ENCODE data around the gene IMMP2L. TPM values are rescaled to one million over a fixed set of nuclear protein-coding genes. Genes with fewer than 3 reads are reported as not detected.

IMMP2L gene
- total and polyA plus RNA-seq, 2 of the 8 experiments (the other 6 are each of a cell fraction or from before 2014, with no cell fraction given): 2.3 to 10.1 TPM

DNA sequence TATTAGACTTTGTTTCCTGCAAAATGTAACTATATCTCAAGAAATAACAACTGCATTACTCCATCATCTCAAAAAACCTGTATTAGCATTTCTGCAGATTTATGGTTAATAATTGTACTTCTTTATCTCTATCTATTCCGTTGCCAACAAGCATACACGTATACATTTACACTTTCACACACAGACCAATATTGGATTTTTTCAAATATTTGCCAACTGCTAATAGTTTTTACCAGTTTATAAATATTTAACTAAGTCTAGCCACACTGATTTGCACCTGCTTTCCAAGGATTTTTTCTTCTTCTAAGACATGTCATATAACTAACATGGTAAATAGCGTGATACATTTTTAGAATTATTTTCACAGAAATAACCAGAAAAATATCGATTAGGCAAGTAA lies 459.2 kb downstream of the IMMP2L start:
- H3K4me3 ChIP-seq (ENCODE audit: extremely low read depth in 1 of 4, insufficient read depth in 2 of 4, low read depth in 3 of 4, low read length in 4 of 4): no peak overlapping the region
- 93% methylated on average over 4 of the region's 4 CpGs; no CpG with 5 or more reads in 1 of the 2 experiments for WGBS, 2 experiments (ENCODE audit: extremely low coverage in 1 of 2, insufficient coverage in 1 of 2, insufficient read length in 1 of 2, insufficient replicate concordance in 2 of 2, low coverage in 1 of 2, low lambda C conversion rate in 2 of 2, missing lambda C conversion rate in 1 of 2)
- no peak overlapping the region for H2BK15ac ChIP-seq (ENCODE audit: low read length)
- no peak overlapping the region for H2BK12ac ChIP-seq (ENCODE audit: low read depth, low read length)
- no peak overlapping the region for H3K9ac ChIP-seq (replicated peaks in 1 of 4; ENCODE audit: extremely low read depth in 1 of 4, low read depth in 3 of 4, low read length in 3 of 4)
- H3K4ac ChIP-seq (replicated peaks; ENCODE audit: insufficient read length, low read depth, low read length): no peak overlapping the region
- no peaks in the 10 kb centered on the region for H3K79me2 ChIP-seq (ENCODE audit: control insufficient read depth in 1 of 2, insufficient read depth in 2 of 2, low read length in 2 of 2)
- no peak overlapping the region for H2AFZ ChIP-seq (ENCODE audit: low read length)
- H3K27me3 ChIP-seq (replicated peaks in 1 of 4; ENCODE audit: control insufficient read depth in 3 of 4, extremely low read depth in 1 of 4, insufficient read depth in 3 of 4, low read length in 3 of 4): no peaks in the 10 kb centered on the region
- peaks cover 0 to 12% (median 2%) of the 10 kb centered on the region in 4 experiments; a peak in 3 of 7 replicates for H3K4me1 ChIP-seq (replicated peaks in 1 of 4; ENCODE audit: control insufficient read depth in 3 of 4, insufficient read depth in 4 of 4, low read length in 3 of 4)
- H3K18ac ChIP-seq (ENCODE audit: extremely low read depth, low read length): no peak overlapping the region
- H3K23me2 ChIP-seq (ENCODE audit: low read depth, low read length): no peaks in the 10 kb centered on the region
- H3K14ac ChIP-seq (ENCODE audit: insufficient read length): no peak overlapping the region
- CTCF ChIA-PET (ENCODE audit: partially characterized antibody): no interaction called here
- no peak overlapping the region for H4K91ac ChIP-seq (replicated peaks; ENCODE audit: insufficient read length, low read length)
- H3K23ac ChIP-seq (ENCODE audit: insufficient read length): no peak overlapping the region
- H3K36me3 ChIP-seq (ENCODE audit: control insufficient read depth in 2 of 4, insufficient read depth in 4 of 4, low read length in 3 of 4): no peaks in the 10 kb centered on the region
- FAIRE-seq (no peak), DNase-seq (ENCODE audit: low read depth in 1 of 2, low spot score in 2 of 2) (no peak)
- no peak overlapping the region for H3K27ac ChIP-seq (ENCODE audit: low read depth, low read length)
- no peak overlapping the region for H3K4me2 ChIP-seq (ENCODE audit: insufficient read depth in 1 of 2, low read depth in 2 of 2, low read length in 2 of 2)
- H4K8ac ChIP-seq (ENCODE audit: extremely low read depth, insufficient read depth, low read length): no peak overlapping the region
- H3K9me3 ChIP-seq (ENCODE audit: insufficient read depth in 2 of 2, low read depth in 1 of 2, low read length in 1 of 2): no peaks in the 10 kb centered on the region
- no peaks in the 10 kb centered on the region for H3K79me1 ChIP-seq (ENCODE audit: low read depth, low read length)
- no peak overlapping the region for H2BK20ac ChIP-seq (ENCODE audit: low read length)
- no peak overlapping the region for H3K56ac ChIP-seq (replicated peaks; ENCODE audit: insufficient read length, low read depth, low read length)
- H4K5ac ChIP-seq (ENCODE audit: insufficient read length, low read depth, low read length): no peak overlapping the region
- POLR2A ChIA-PET (ENCODE audit: partially characterized antibody): no interaction called here
- H2BK5ac ChIP-seq (ENCODE audit: low read depth, low read length): no peak overlapping the region
- H2AK5ac ChIP-seq (ENCODE audit: low read depth, low read length): no peak overlapping the region
- H4K20me1 ChIP-seq (replicated peaks in 1 of 2; ENCODE audit: control insufficient read depth in 1 of 2, insufficient read depth in 2 of 2, low read length in 2 of 2): no peaks in the 10 kb centered on the region
- H2BK120ac ChIP-seq (replicated peaks; ENCODE audit: low read depth, low read length): no peak overlapping the region
- TF ChIP-seq, protein P1, sequence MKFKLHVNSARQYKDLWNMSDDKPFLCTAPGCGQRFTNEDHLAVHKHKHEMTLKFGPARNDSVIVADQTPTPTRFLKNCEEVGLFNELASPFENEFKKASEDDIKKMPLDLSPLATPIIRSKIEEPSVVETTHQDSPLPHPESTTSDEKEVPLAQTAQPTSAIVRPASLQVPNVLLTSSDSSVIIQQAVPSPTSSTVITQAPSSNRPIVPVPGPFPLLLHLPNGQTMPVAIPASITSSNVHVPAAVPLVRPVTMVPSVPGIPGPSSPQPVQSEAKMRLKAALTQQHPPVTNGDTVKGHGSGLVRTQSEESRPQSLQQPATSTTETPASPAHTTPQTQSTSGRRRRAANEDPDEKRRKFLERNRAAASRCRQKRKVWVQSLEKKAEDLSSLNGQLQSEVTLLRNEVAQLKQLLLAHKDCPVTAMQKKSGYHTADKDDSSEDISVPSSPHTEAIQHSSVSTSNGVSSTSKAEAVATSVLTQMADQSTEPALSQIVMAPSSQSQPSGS (IDR thresholded peaks at IDR 0.05; ENCODE audit: low read length): no peak
- no peak for TF ChIP-seq KDM5A (IDR thresholded peaks at IDR 0.05; ENCODE audit: low read length)
- TF ChIP-seq SUZ12 (IDR thresholded peaks at IDR 0.05; ENCODE audit: low read length): no peak
- TF ChIP-seq RAD21 (IDR thresholded peaks at IDR 0.05 in 1 of 2, conservative IDR thresholded peaks at IDR 0.05 in 1 of 2; ENCODE audit: low read depth in 2 of 2, low read length in 2 of 2): no peak
- no peak for TF ChIP-seq KDM4A (IDR thresholded peaks at IDR 0.05; ENCODE audit: low read depth, low read length, severe bottlenecking)
- no peak for TF ChIP-seq PHF8 (conservative IDR thresholded peaks at IDR 0.05; ENCODE audit: low read depth, low read length)
- TF ChIP-seq KDM1A (IDR thresholded peaks at IDR 0.05; ENCODE audit: borderline replicate concordance, low read length): no peak
- no peak for TF ChIP-seq TEAD4 (IDR thresholded peaks at IDR 0.05; ENCODE audit: low read depth, low read length)

Measured in H1 (cell line).